Small intestine (tissue), 7 donors: Measurements from ENCODE around the gene NR2C1. TPM values are rescaled to one million over a fixed set of nuclear protein-coding genes. Genes with fewer than 3 reads are reported as not detected.

ENCODE experiments used
- DNase-seq, 2 donors: peaks; one replicate each; pipeline versions ENCODE4 v3.0.0 to v3.0.0-alpha.2; 2013
- FAIRE-seq: peaks from 2 replicates; lab custom pipeline; 2012; peaks lifted over from hg19 to GRCh38; lab: Jason Lieb, UNC
- H3K27ac ChIP-seq, 3 donors: one replicate each; pipeline ENCODE4 v1.5.1; 2013; ENCODE audit warnings: low read length in 2 of 3, mild to moderate bottlenecking in 2 of 3, control low read depth in 1 of 3, inconsistent platforms in 1 of 3, low read depth in 1 of 3, moderate library complexity in 1 of 3
- H3K27me3 ChIP-seq, 3 donors: one replicate each; pipeline ENCODE4 v1.6.1; 2013; ENCODE audit warnings: low read length in 3 of 3, inconsistent platforms in 1 of 3; ENCODE audit not compliant: control insufficient read depth in 3 of 3, insufficient read depth in 3 of 3
- H3K36me3 ChIP-seq, 3 donors: one replicate each; pipeline ENCODE4 v1.6.1; 2013; ENCODE audit warnings: low read length in 3 of 3, inconsistent platforms in 1 of 3, low read depth in 1 of 3, mild to moderate bottlenecking in 1 of 3, moderate library complexity in 1 of 3; ENCODE audit not compliant: control insufficient read depth in 3 of 3, insufficient read depth in 2 of 3
- H3K4me1 ChIP-seq, 3 donors: one replicate each; pipeline ENCODE4 v1.6.1; 2013; ENCODE audit warnings: low read length in 2 of 3, inconsistent platforms in 1 of 3, low read depth in 1 of 3, mild to moderate bottlenecking in 1 of 3, moderate library complexity in 1 of 3; ENCODE audit not compliant: control insufficient read depth in 3 of 3, insufficient read depth in 2 of 3
- H3K4me3 ChIP-seq, 3 donors: one replicate each; pipeline ENCODE4 v1.5.1; 2013; ENCODE audit warnings: low read length in 3 of 3, control low read depth in 1 of 3, inconsistent platforms in 1 of 3, low read depth in 1 of 3, mild to moderate bottlenecking in 1 of 3, moderate library complexity in 1 of 3
- H3K9me3 ChIP-seq, 2 donors: one replicate each; pipeline ENCODE4 v1.6.1; 2013; ENCODE audit warnings: low read depth in 1 of 2, low read length in 1 of 2; ENCODE audit not compliant: control insufficient read depth in 2 of 2, insufficient read depth in 1 of 2
- WGBS, 3 donors: extraction: QIAGEN DNeasy Blood & Tissue Kit; methylation state at CpG; one replicate each; pipeline ENCODE4 v1.1.7; 2013; 5-methylcytosine and 5-hydroxymethylcytosine counted together
- polyA plus RNA-seq, 4 donors: library from polyadenylated mRNA; stranded (reverse) in 3 of 4; unstranded in 1 of 4; fragments of 200-250 nt in 3 of 4; fragments of 120-200 nt in 1 of 4; gene quantifications; one replicate each; pipeline versions ENCODE4 v1.2.1 to v1.2.3, GENCODE V29; 2013
- donor health status: healthy with polysubstance abuse.
- donor health status: control.
- donor health status: control.
- donor health status: Bipolar disorder and iron deficiency.
- donor health status: healthy.

NR2C1 gene
- polyA plus RNA-seq, 4 donors, result 9.7 to 31.5 (median 22.8) TPM

- DNase-seq (peak in 1 of 2 donors; percentile 19), FAIRE-seq (peak; percentile 5)
- 55 to 77% (median 74%) methylated on average over 4 of the region's 4 CpGs for WGBS, 3 donors
Measured at GRCh38 chr12:94980577-94980976, 92.8 kb downstream of the NR2C1 start.

GRCh38 chr12:94979941-94980340, 93.5 kb downstream of the NR2C1 start:
- H3K36me3 ChIP-seq, result peaks cover 0 to 17% (median 7%) of the 10 kb centered on the region in 3 donors
- whole genome bisulfite sequencing, 3 donors, result 80 to 92% (median 90%) methylated on average over 4 of the region's 4 CpGs
- H3K27me3 ChIP-seq, result no peaks in the 10 kb centered on the region
- H3K4me1 ChIP-seq, result no peaks in the 10 kb centered on the region
- H3K27ac ChIP-seq, result no peak overlapping the region
- no peaks in the 10 kb centered on the region for H3K9me3 ChIP-seq
- FAIRE-seq (no peak), DNase-seq (no peak)
- H3K4me3 ChIP-seq, result no peak overlapping the region

More at GRCh38 chr12:94980577-94980976, 92.8 kb downstream of the NR2C1 start:
- Histone ChIP-seq H3K27me3 (no peaks in the 10 kb centered on the region), H3K27ac (no peak overlapping the region), H3K9me3 (no peaks in the 10 kb centered on the region), H3K4me1 (no peaks in the 10 kb centered on the region), H3K36me3 (peaks cover 0 to 20% (median 7%) of the 10 kb centered on the region in 3 donors), H3K4me3 (no peak overlapping the region)

- WGBS, 3 donors, result 90 to 95% (median 92%) methylated on average over 4 of the region's 4 CpGs
- DNase-seq (no peak), FAIRE-seq (no peak)
- no peaks in the 10 kb centered on the region for H3K4me1 ChIP-seq
- no peak overlapping the region for H3K4me3 ChIP-seq
- H3K27ac ChIP-seq, result no peak overlapping the region
- no peaks in the 10 kb centered on the region for H3K27me3 ChIP-seq
- no peaks in the 10 kb centered on the region for H3K9me3 ChIP-seq
- peaks cover 0 to 6% (median 5%) of the 10 kb centered on the region in 3 donors for H3K36me3 ChIP-seq
Measured at GRCh38 chr12:94977766-94978468, 95.5 kb downstream of the NR2C1 start.

GRCh38 chr12:94973221-94973620, 100.2 kb downstream of the NR2C1 start:
- Histone ChIP-seq H3K27ac (no peak overlapping the region), H3K36me3 (peaks cover 0 to 5% (median 5%) of the 10 kb centered on the region in 3 donors), H3K4me3 (no peak overlapping the region), H3K9me3 (no peaks in the 10 kb centered on the region), H3K4me1 (no peaks in the 10 kb centered on the region), H3K27me3 (no peaks in the 10 kb centered on the region)
- WGBS, 3 donors, result 79 to 93% (median 89%) methylated on average over 5 of the region's 5 CpGs
- FAIRE-seq (no peak), DNase-seq (no peak)

GRCh38 chr12:94972795-94973194, 100.6 kb downstream of the NR2C1 start:
- WGBS, 3 donors, result 89 to 98% (median 92%) methylated on average over 2 of the region's 2 CpGs
- Histone ChIP-seq H3K9me3 (no peaks in the 10 kb centered on the region), H3K4me1 (no peaks in the 10 kb centered on the region), H3K27ac (no peak overlapping the region), H3K27me3 (no peaks in the 10 kb centered on the region), H3K4me3 (no peak overlapping the region), H3K36me3 (peaks cover 0 to 5% (median 5%) of the 10 kb centered on the region in 3 donors)
- DNase-seq (no peak), FAIRE-seq (no peak)

GRCh38 chr12:94971923-94972322, 101.5 kb downstream of the NR2C1 start:
- H3K27me3 ChIP-seq, result no peaks in the 10 kb centered on the region
- H3K4me1 ChIP-seq, result no peaks in the 10 kb centered on the region
- no peak overlapping the region for H3K4me3 ChIP-seq
- 95 to 100% (median 98%) methylated on average over 2 of the region's 2 CpGs for WGBS, 3 donors
- no peaks in the 10 kb centered on the region for H3K9me3 ChIP-seq
- peaks cover 0 to 5% (median 5%) of the 10 kb centered on the region in 3 donors for H3K36me3 ChIP-seq
- H3K27ac ChIP-seq, result no peak overlapping the region
- DNase-seq (no peak), FAIRE-seq (no peak)

- Histone ChIP-seq H3K4me3 (no peak overlapping the region), H3K27me3 (no peaks in the 10 kb centered on the region), H3K4me1 (no peaks in the 10 kb centered on the region), H3K27ac (no peak overlapping the region), H3K9me3 (no peaks in the 10 kb centered on the region), H3K36me3 (peaks cover 0 to 5% (median 2%) of the 10 kb centered on the region in 3 donors)
- DNase-seq (no peak), FAIRE-seq (no peak)
- 96 to 100% (median 100%) methylated on average over 1 of the region's 1 CpG for WGBS, 3 donors
Measured at GRCh38 chr12:94970560-94970959, 102.9 kb downstream of the NR2C1 start.
